SK-N-SH (cell line): Measurements from ENCODE around the gene UBB.

Experiments
- EZH2phosphoT487 ChIP-seq: fragments of 200-600 bp; sonication (generic); IDR thresholded peaks from 2 replicates; pipeline ENCODE4 v1.6.1; 2017; ENCODE audit warnings: low read depth, mixed run types, mild to moderate bottlenecking, antibody characterized with exemption, moderate library complexity, borderline replicate concordance
- TF ChIP-seq, protein P1 (sequence below): fragments of 200-600 bp; sonication (generic); IDR thresholded peaks from 2 replicates; pipeline ENCODE4 v1.6.1; 2017; ENCODE audit warnings: antibody characterized with exemption, mild to moderate bottlenecking, moderate library complexity

- TF ChIP-seq, protein P1, sequence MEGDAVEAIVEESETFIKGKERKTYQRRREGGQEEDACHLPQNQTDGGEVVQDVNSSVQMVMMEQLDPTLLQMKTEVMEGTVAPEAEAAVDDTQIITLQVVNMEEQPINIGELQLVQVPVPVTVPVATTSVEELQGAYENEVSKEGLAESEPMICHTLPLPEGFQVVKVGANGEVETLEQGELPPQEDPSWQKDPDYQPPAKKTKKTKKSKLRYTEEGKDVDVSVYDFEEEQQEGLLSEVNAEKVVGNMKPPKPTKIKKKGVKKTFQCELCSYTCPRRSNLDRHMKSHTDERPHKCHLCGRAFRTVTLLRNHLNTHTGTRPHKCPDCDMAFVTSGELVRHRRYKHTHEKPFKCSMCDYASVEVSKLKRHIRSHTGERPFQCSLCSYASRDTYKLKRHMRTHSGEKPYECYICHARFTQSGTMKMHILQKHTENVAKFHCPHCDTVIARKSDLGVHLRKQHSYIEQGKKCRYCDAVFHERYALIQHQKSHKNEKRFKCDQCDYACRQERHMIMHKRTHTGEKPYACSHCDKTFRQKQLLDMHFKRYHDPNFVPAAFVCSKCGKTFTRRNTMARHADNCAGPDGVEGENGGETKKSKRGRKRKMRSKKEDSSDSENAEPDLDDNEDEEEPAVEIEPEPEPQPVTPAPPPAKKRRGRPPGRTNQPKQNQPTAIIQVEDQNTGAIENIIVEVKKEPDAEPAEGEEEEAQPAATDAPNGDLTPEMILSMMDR = no peak
- TF ChIP-seq EZH2phosphoT487 = no peak
Observed at GRCh38 chr17:16429083-16429482, 48.2 kb downstream of the UBB start.
